ENCODE measurements around the gene KRT32.

The KRT32 gene

DNA sequence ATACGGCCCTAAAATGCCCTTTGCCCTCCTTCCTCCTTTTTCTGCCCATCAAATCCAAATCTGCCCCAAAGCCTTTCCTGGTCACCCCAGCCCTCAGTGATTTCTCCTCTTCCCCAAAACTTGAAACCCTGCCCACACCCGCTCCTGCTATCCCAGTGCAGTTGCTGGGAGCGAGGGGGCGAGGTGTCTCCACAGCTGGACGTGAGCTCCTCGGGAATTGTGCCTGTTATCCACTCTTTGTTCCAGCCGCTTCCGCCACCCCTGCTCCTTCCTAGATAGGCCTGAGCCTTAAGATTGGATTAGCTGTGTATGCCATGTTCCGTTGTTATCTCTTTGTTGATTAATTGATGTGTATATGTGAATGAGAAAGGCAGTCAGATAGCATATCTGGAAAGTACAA, 16.3 kb upstream of the KRT32 start:
- TF ChIP-seq ZNF8 (CRISPR knock-in tag; IDR thresholded peaks at IDR 0.05) (no peak), SNAI2 (CRISPR knock-in tag; IDR thresholded peaks at IDR 0.05) (no peak), PPARA (CRISPR knock-in tag; IDR thresholded peaks at IDR 0.05; ENCODE audit: borderline replicate concordance) (no peak), ARNTL (CRISPR knock-in tag; IDR thresholded peaks at IDR 0.05; ENCODE audit: borderline replicate concordance, low read depth) (no peak), ZFP3 (CRISPR knock-in tag; IDR thresholded peaks at IDR 0.05) (no peak), ZNF565 (CRISPR knock-in tag; conservative IDR thresholded peaks at IDR 0.05; ENCODE audit: low read depth) (no peak), BACH2 (CRISPR knock-in tag; IDR thresholded peaks at IDR 0.05; ENCODE audit: borderline replicate concordance) (no peak), ZC3H10 (CRISPR knock-in tag; IDR thresholded peaks at IDR 0.05) (no peak), OSR1 (CRISPR knock-in tag; IDR thresholded peaks at IDR 0.05) (no peak)
- TF ChIP-seq, protein P1, sequence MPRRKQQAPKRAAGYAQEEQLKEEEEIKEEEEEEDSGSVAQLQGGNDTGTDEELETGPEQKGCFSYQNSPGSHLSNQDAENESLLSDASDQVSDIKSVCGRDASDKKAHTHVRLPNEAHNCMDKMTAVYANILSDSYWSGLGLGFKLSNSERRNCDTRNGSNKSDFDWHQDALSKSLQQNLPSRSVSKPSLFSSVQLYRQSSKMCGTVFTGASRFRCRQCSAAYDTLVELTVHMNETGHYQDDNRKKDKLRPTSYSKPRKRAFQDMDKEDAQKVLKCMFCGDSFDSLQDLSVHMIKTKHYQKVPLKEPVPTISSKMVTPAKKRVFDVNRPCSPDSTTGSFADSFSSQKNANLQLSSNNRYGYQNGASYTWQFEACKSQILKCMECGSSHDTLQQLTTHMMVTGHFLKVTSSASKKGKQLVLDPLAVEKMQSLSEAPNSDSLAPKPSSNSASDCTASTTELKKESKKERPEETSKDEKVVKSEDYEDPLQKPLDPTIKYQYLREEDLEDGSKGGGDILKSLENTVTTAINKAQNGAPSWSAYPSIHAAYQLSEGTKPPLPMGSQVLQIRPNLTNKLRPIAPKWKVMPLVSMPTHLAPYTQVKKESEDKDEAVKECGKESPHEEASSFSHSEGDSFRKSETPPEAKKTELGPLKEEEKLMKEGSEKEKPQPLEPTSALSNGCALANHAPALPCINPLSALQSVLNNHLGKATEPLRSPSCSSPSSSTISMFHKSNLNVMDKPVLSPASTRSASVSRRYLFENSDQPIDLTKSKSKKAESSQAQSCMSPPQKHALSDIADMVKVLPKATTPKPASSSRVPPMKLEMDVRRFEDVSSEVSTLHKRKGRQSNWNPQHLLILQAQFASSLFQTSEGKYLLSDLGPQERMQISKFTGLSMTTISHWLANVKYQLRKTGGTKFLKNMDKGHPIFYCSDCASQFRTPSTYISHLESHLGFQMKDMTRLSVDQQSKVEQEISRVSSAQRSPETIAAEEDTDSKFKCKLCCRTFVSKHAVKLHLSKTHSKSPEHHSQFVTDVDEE (CRISPR knock-in tag; IDR thresholded peaks at IDR 0.05), result no peak
- TF ChIP-seq, protein P2, sequence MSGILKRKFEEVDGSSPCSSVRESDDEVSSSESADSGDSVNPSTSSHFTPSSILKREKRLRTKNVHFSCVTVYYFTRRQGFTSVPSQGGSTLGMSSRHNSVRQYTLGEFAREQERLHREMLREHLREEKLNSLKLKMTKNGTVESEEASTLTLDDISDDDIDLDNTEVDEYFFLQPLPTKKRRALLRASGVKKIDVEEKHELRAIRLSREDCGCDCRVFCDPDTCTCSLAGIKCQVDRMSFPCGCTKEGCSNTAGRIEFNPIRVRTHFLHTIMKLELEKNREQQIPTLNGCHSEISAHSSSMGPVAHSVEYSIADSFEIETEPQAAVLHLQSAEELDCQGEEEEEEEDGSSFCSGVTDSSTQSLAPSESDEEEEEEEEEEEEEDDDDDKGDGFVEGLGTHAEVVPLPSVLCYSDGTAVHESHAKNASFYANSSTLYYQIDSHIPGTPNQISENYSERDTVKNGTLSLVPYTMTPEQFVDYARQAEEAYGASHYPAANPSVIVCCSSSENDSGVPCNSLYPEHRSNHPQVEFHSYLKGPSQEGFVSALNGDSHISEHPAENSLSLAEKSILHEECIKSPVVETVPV (CRISPR knock-in tag; IDR thresholded peaks at IDR 0.05), result no peak
- TF ChIP-seq, protein P3, sequence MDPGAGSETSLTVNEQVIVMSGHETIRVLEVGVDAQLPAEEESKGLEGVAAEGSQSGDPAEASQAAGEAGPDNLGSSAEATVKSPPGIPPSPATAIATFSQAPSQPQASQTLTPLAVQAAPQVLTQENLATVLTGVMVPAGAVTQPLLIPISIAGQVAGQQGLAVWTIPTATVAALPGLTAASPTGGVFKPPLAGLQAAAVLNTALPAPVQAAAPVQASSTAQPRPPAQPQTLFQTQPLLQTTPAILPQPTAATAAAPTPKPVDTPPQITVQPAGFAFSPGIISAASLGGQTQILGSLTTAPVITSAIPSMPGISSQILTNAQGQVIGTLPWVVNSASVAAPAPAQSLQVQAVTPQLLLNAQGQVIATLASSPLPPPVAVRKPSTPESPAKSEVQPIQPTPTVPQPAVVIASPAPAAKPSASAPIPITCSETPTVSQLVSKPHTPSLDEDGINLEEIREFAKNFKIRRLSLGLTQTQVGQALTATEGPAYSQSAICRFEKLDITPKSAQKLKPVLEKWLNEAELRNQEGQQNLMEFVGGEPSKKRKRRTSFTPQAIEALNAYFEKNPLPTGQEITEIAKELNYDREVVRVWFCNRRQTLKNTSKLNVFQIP (CRISPR knock-in tag; IDR thresholded peaks at IDR 0.05; ENCODE audit: borderline replicate concordance, low read depth), result no peak
- TF ChIP-seq, protein P4, sequence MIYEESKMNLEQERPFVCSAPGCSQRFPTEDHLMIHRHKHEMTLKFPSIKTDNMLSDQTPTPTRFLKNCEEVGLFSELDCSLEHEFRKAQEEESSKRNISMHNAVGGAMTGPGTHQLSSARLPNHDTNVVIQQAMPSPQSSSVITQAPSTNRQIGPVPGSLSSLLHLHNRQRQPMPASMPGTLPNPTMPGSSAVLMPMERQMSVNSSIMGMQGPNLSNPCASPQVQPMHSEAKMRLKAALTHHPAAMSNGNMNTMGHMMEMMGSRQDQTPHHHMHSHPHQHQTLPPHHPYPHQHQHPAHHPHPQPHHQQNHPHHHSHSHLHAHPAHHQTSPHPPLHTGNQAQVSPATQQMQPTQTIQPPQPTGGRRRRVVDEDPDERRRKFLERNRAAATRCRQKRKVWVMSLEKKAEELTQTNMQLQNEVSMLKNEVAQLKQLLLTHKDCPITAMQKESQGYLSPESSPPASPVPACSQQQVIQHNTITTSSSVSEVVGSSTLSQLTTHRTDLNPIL (CRISPR knock-in tag; IDR thresholded peaks at IDR 0.05; ENCODE audit: low read depth), result no peak
- ATAC-seq, result no peak

DNA sequence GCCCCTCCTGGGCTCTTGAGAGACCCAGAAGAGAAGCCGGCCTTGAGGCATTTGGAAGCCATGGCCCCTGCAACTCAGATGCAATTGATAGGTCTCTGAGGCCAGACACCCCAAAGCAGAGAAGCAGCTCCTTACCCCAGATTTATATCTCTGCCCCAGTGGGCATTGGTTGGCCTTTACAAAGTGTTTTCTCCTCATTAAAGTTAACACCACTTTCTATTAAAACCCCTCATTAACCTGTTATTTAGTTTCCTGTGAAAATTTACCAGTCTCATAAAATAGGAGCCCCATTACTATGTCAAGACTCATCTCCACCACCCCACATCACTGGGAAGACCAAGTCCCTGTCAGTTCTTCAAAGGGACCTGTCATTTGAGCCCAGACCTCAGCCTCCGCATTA, 13.8 kb upstream of the KRT32 start, which contains the start of gene KRT35:
Gene KRT35 (minus strand): TSS at position 116 of the 400 bp plus-strand sequence. CDS start 54 bp downstream, at position 62.
- TF ChIP-seq OSR1 (CRISPR knock-in tag; IDR thresholded peaks at IDR 0.05), result no peak
- TF ChIP-seq CSDC2 (CRISPR knock-in tag; IDR thresholded peaks at IDR 0.05), result no peak
- no peak for TF ChIP-seq ARNTL (CRISPR knock-in tag; IDR thresholded peaks at IDR 0.05; ENCODE audit: borderline replicate concordance, low read depth)
- no peak for TF ChIP-seq ZFP30 (CRISPR knock-in tag; IDR thresholded peaks at IDR 0.05)
- TF ChIP-seq ZC3H10 (CRISPR knock-in tag; IDR thresholded peaks at IDR 0.05), result no peak
- no peak for TF ChIP-seq SNAI2 (CRISPR knock-in tag; IDR thresholded peaks at IDR 0.05)
- no peak for TF ChIP-seq ISL1 (CRISPR knock-in tag; IDR thresholded peaks at IDR 0.05)
- TF ChIP-seq ZNF565 (CRISPR knock-in tag; conservative IDR thresholded peaks at IDR 0.05; ENCODE audit: low read depth), result no peak
- TF ChIP-seq TCF4 (CRISPR knock-in tag; IDR thresholded peaks at IDR 0.05; ENCODE audit: borderline replicate concordance), result no peak
- ATAC-seq, result no peak

DNA sequence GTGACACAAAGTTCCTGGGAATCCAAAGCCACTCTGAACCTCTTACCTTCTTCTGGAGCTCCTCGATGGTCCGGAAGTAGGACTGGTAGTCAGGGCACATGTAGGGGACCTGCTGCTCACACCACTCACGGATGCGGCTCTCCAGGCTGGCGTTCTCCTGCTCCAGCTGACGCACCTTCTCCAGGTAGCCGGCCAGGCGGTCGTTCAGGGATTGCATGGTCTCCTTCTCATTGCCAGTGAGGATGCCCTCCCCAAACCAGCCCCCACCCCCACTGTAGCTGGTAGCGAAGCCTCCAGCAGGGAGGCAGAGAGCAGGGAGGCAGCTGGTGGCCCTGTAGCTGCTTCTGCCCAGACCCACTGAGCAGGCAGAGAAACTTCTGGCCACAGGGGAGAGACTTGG, 13.4 kb upstream of the KRT32 start:
- ATAC-seq, result no peak

More for the DNA sequence above, 13.4 kb upstream of the KRT32 start:
- no peak for TF ChIP-seq ZNF565 (CRISPR knock-in tag; conservative IDR thresholded peaks at IDR 0.05; ENCODE audit: low read depth)
- no peak for TF ChIP-seq ZFP30 (CRISPR knock-in tag; IDR thresholded peaks at IDR 0.05)
- TF ChIP-seq TCF4 (CRISPR knock-in tag; IDR thresholded peaks at IDR 0.05; ENCODE audit: borderline replicate concordance), result no peak
- TF ChIP-seq BACH2 (CRISPR knock-in tag; IDR thresholded peaks at IDR 0.05; ENCODE audit: borderline replicate concordance), result no peak
- TF ChIP-seq, protein P5, sequence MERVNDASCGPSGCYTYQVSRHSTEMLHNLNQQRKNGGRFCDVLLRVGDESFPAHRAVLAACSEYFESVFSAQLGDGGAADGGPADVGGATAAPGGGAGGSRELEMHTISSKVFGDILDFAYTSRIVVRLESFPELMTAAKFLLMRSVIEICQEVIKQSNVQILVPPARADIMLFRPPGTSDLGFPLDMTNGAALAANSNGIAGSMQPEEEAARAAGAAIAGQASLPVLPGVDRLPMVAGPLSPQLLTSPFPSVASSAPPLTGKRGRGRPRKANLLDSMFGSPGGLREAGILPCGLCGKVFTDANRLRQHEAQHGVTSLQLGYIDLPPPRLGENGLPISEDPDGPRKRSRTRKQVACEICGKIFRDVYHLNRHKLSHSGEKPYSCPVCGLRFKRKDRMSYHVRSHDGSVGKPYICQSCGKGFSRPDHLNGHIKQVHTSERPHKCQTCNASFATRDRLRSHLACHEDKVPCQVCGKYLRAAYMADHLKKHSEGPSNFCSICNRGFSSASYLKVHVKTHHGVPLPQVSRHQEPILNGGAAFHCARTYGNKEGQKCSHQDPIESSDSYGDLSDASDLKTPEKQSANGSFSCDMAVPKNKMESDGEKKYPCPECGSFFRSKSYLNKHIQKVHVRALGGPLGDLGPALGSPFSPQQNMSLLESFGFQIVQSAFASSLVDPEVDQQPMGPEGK (CRISPR knock-in tag; IDR thresholded peaks at IDR 0.05; ENCODE audit: borderline replicate concordance), result no peak
- TF ChIP-seq, protein P3 (CRISPR knock-in tag; IDR thresholded peaks at IDR 0.05; ENCODE audit: borderline replicate concordance, low read depth), result no peak
- TF ChIP-seq, protein P4 (CRISPR knock-in tag; IDR thresholded peaks at IDR 0.05; ENCODE audit: low read depth), result no peak
- TF ChIP-seq ZNF8 (CRISPR knock-in tag; IDR thresholded peaks at IDR 0.05), result no peak
- TF ChIP-seq ZC3H10 (CRISPR knock-in tag; IDR thresholded peaks at IDR 0.05), result no peak

Data from SK-N-SH treated with all-trans-retinoic acid at 6 μM for 48 hours (cell line).